ENCODE data around the gene MED20.

The MED20 gene

GRCh38 chr6:41895300-41896233 lies 25.4 kb downstream of the MED20 start, which contains the start of gene USP49:
TSS of gene USP49 (minus strand) at chr6:41895375. CDS start at chr6:41806983, 88,392 bp downstream.
- peak within 1 kb of the TSS; percentile 76 for H3K18ac ChIP-seq (ENCODE audit: low read length)

GRCh38 chr6:41894366-41895299 lies 26.3 kb downstream of the MED20 start:
- Histone ChIP-seq H3K9ac (ENCODE audit: low read depth, low read length, poor library complexity) (peak overlapping the region; percentile 74), H3K14ac (ENCODE audit: low read length) (no peak overlapping the region), H3K9me3 (replicated peaks in 1 of 2; ENCODE audit: control insufficient read depth in 2 of 2, insufficient read depth in 1 of 2, low read depth in 1 of 2, low read length in 2 of 2) (no peaks in the 10 kb centered on the region), H2BK120ac (ENCODE audit: low read depth, low read length) (no peak overlapping the region), H2AK5ac (ENCODE audit: low read depth, low read length) (no peak overlapping the region), H3K4ac (ENCODE audit: low read length) (no peak overlapping the region), H3K27ac (replicated peaks; ENCODE audit: low read length) (peak overlapping the region; percentile 98), H3K23ac (ENCODE audit: low read depth, low read length, poor library complexity) (no peak overlapping the region), H2BK12ac (ENCODE audit: low read length) (no peak overlapping the region), H3K4me1 (ENCODE audit: control insufficient read depth in 2 of 2, insufficient read depth in 1 of 2, low read depth in 1 of 2, low read length in 2 of 2) (peaks cover 0 to 11% of the 10 kb centered on the region in 2 donors), H3K4me3 (ENCODE audit: low read length in 2 of 2) (peak overlapping the region; percentile 55 to 91), H4K91ac (ENCODE audit: low read depth, low read length, poor library complexity) (no peak overlapping the region), H3K18ac (ENCODE audit: low read length) (peak overlapping the region; percentile 76), H2AFZ (ENCODE audit: low read length) (peak overlapping the region; percentile 83), H4K8ac (ENCODE audit: low read depth, low read length) (no peak overlapping the region), H2BK5ac (ENCODE audit: low read length) (peak overlapping the region; percentile 67), H3K36me3 (replicated peaks in 1 of 2; ENCODE audit: control insufficient read depth in 2 of 2, insufficient read depth in 2 of 2, low read length in 2 of 2) (peaks cover 0 to 16% of the 10 kb centered on the region in 2 donors), H2BK15ac (ENCODE audit: low read length) (no peak overlapping the region), H3K4me2 (ENCODE audit: insufficient read depth, low read length, poor library complexity, severe bottlenecking) (peak overlapping the region; percentile 79), H3K79me1 (ENCODE audit: low read depth, low read length) (no peaks in the 10 kb centered on the region), H3K27me3 (ENCODE audit: control insufficient read depth in 3 of 3, insufficient read depth in 3 of 3, low read depth in 1 of 3, low read length in 3 of 3) (no peaks in the 10 kb centered on the region)
- no CpG with 5 or more reads among the region's 56 CpGs for WGBS, 2 donors (ENCODE audit: extremely low coverage in 2 of 2, insufficient read length in 2 of 2, insufficient replicate concordance in 1 of 2)
- no peak for DNase-seq (ENCODE audit: low spot score)

More at GRCh38 chr6:41895300-41896233, 25.4 kb downstream of the MED20 start, which contains the start of gene USP49:
- H3K14ac ChIP-seq (ENCODE audit: low read length), result no peak within 1 kb of the TSS
- H3K4me3 ChIP-seq (ENCODE audit: low read length in 2 of 2), result peak within 1 kb of the TSS; percentile 55 to 91
- H4K8ac ChIP-seq (ENCODE audit: low read depth, low read length), result no peak within 1 kb of the TSS
- H2BK120ac ChIP-seq (ENCODE audit: low read depth, low read length), result no peak within 1 kb of the TSS
- no peak within 1 kb of the TSS for H4K91ac ChIP-seq (ENCODE audit: low read depth, low read length, poor library complexity)
- peak within 1 kb of the TSS; percentile 83 for H2AFZ ChIP-seq (ENCODE audit: low read length)
- no peak within 1 kb of the TSS for H3K23ac ChIP-seq (ENCODE audit: low read depth, low read length, poor library complexity)
- peaks cover 0 to 11% of the 10 kb centered on the region in 2 donors for H3K4me1 ChIP-seq (ENCODE audit: control insufficient read depth in 2 of 2, insufficient read depth in 1 of 2, low read depth in 1 of 2, low read length in 2 of 2)
- no peak within 1 kb of the TSS for H2BK12ac ChIP-seq (ENCODE audit: low read length)
- no peak within 1 kb of the TSS for H3K4ac ChIP-seq (ENCODE audit: low read length)
- peaks cover 2 to 16% of the 10 kb centered on the region in 2 donors for H3K36me3 ChIP-seq (replicated peaks in 1 of 2; ENCODE audit: control insufficient read depth in 2 of 2, insufficient read depth in 2 of 2, low read length in 2 of 2)
- H3K27ac ChIP-seq (replicated peaks; ENCODE audit: low read length), result peak within 1 kb of the TSS; percentile 98
- H3K4me2 ChIP-seq (ENCODE audit: insufficient read depth, low read length, poor library complexity, severe bottlenecking), result peak within 1 kb of the TSS; percentile 79
- no peaks in the 10 kb centered on the region for H3K9me3 ChIP-seq (replicated peaks in 1 of 2; ENCODE audit: control insufficient read depth in 2 of 2, insufficient read depth in 1 of 2, low read depth in 1 of 2, low read length in 2 of 2)
- no peaks in the 10 kb centered on the region for H3K79me1 ChIP-seq (ENCODE audit: low read depth, low read length)
- no peak within 1 kb of the TSS for H2AK5ac ChIP-seq (ENCODE audit: low read depth, low read length)
- peak; percentile 95 for DNase-seq (ENCODE audit: low spot score)
- H3K9ac ChIP-seq (ENCODE audit: low read depth, low read length, poor library complexity), result peak within 1 kb of the TSS; percentile 74
- H2BK5ac ChIP-seq (ENCODE audit: low read length), result peak within 1 kb of the TSS; percentile 67
- no CpG with 5 or more reads among the region's 55 CpGs for WGBS, 2 donors (ENCODE audit: extremely low coverage in 2 of 2, insufficient read length in 2 of 2, insufficient replicate concordance in 1 of 2)
- H2BK15ac ChIP-seq (ENCODE audit: low read length), result no peak within 1 kb of the TSS
- H3K27me3 ChIP-seq (ENCODE audit: control insufficient read depth in 3 of 3, insufficient read depth in 3 of 3, low read depth in 1 of 3, low read length in 3 of 3), result no peaks in the 10 kb centered on the region

- no peak overlapping the region for H3K18ac ChIP-seq (ENCODE audit: low read length)
- H3K4ac ChIP-seq (ENCODE audit: low read length), result no peak overlapping the region
- H3K79me1 ChIP-seq (ENCODE audit: low read depth, low read length), result no peaks in the 10 kb centered on the region
- H3K4me3 ChIP-seq (ENCODE audit: low read length in 2 of 2), result peak overlapping the region; percentile 39 to 55
- H2BK5ac ChIP-seq (ENCODE audit: low read length), result no peak overlapping the region
- no peak overlapping the region for H4K91ac ChIP-seq (ENCODE audit: low read depth, low read length, poor library complexity)
- H3K9me3 ChIP-seq (replicated peaks in 1 of 2; ENCODE audit: control insufficient read depth in 2 of 2, insufficient read depth in 1 of 2, low read depth in 1 of 2, low read length in 2 of 2), result no peaks in the 10 kb centered on the region
- peaks cover 1 to 19% of the 10 kb centered on the region in 2 donors for H3K36me3 ChIP-seq (replicated peaks in 1 of 2; ENCODE audit: control insufficient read depth in 2 of 2, insufficient read depth in 2 of 2, low read length in 2 of 2)
- no peak overlapping the region for H2BK12ac ChIP-seq (ENCODE audit: low read length)
- H3K4me2 ChIP-seq (ENCODE audit: insufficient read depth, low read length, poor library complexity, severe bottlenecking), result peak overlapping the region; percentile 79
- H3K27me3 ChIP-seq (ENCODE audit: control insufficient read depth in 3 of 3, insufficient read depth in 3 of 3, low read depth in 1 of 3, low read length in 3 of 3), result no peaks in the 10 kb centered on the region
- H3K4me1 ChIP-seq (ENCODE audit: control insufficient read depth in 2 of 2, insufficient read depth in 1 of 2, low read depth in 1 of 2, low read length in 2 of 2), result peaks cover 0 to 11% of the 10 kb centered on the region in 2 donors
- H4K8ac ChIP-seq (ENCODE audit: low read depth, low read length), result no peak overlapping the region
- H2BK120ac ChIP-seq (ENCODE audit: low read depth, low read length), result no peak overlapping the region
- no peak overlapping the region for H3K9ac ChIP-seq (ENCODE audit: low read depth, low read length, poor library complexity)
- no peak overlapping the region for H3K23ac ChIP-seq (ENCODE audit: low read depth, low read length, poor library complexity)
- H3K14ac ChIP-seq (ENCODE audit: low read length), result no peak overlapping the region
- no peak overlapping the region for H2BK15ac ChIP-seq (ENCODE audit: low read length)
- no peak overlapping the region for H2AK5ac ChIP-seq (ENCODE audit: low read depth, low read length)
- H3K27ac ChIP-seq (replicated peaks; ENCODE audit: low read length), result no peak overlapping the region
- no peak for DNase-seq (ENCODE audit: low spot score)
- H2AFZ ChIP-seq (ENCODE audit: low read length), result peak overlapping the region; percentile 37
- WGBS, 2 donors (ENCODE audit: extremely low coverage in 2 of 2, insufficient read length in 2 of 2, insufficient replicate concordance in 1 of 2), result no CpG with 5 or more reads among the region's 4 CpGs
Observed at GRCh38 chr6:41892921-41893564, 27.9 kb downstream of the MED20 start.

All from neuronal stem cell (in vitro differentiated cells).